Measurements from ENCODE around the gene CTBP2. TPM values are rescaled to one million over a fixed set of nuclear protein-coding genes. Genes with fewer than 3 reads are reported as not detected.
A peak's percentile ranks its signal among the peaks of the same experiment; 100 is the strongest.

The CTBP2 gene
- total RNA-seq, 1 donor = 120 TPM

DNA sequence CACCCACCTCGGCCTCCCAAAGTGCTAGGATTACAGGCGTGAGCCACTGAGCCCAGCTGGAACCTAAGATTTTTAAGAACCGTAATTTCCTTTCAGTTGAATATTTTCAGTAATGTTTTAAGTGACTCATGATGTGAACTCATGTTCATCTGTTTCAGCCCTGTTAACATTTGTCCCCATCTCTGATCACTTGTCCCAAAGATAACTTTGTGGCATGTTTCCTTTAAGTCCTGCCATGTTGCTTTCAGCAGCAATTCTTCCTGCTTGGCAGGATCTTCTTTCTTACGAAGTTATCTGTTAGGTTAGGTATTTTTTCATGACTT is 199.2 kb downstream of the CTBP2 start:
- no peak for DNase-seq (ENCODE audit: low read depth in 2 of 3, low spot score in 2 of 3)

GRCh38 chr10:124959564-124959963 is 200.8 kb downstream of the CTBP2 start:
- DNase-seq (ENCODE audit: low read depth in 2 of 3, low spot score in 2 of 3) = no peak

DNA sequence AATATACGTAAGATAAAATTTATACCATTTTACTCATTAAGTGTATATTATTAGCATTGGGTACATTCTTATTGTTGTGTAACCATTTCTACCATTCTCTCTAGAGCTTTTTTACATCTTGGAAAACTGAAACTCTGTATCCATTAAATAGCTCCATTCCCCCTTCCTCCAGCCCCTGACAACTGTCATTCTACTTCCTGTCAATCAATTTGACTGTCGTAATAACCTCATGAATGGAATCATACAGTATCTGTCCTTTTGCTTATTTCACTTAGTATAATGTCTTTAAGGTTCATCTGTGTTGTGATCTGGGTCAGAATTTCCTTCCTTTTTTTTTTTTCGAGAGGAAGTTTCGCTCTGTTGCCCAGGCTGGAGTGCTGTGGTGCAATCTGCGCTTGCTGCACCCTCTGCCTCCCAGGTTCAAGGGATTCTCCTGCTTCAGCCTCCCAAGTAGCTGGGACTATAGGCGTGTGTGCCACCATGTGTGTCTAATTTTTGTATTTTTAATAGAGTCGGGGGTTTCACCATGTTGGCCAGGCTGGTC is 202.9 kb downstream of the CTBP2 start:
- no peak for DNase-seq (ENCODE audit: low read depth in 2 of 3, low spot score in 2 of 3)

DNA sequence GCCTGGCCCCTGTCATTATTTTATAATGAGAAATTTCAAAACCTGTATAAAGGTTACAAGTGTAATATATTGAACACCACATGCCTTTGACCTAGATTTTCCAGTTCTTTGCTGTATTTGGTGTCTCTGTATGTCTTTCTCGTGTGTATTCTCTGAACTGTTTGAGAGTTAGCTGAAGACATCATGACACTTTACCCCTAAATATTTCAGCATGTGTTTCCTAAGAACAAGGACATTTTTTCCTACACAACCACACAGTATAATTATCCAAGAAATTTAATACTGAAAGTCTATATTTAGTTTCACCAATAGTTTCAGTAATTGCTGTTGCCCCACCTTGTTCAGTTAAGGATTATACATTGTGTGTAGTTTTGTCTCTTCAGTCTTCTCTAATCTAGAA is 203.6 kb downstream of the CTBP2 start:
- DNase-seq (ENCODE audit: low read depth in 2 of 3, low spot score in 2 of 3) = no peak

DNA sequence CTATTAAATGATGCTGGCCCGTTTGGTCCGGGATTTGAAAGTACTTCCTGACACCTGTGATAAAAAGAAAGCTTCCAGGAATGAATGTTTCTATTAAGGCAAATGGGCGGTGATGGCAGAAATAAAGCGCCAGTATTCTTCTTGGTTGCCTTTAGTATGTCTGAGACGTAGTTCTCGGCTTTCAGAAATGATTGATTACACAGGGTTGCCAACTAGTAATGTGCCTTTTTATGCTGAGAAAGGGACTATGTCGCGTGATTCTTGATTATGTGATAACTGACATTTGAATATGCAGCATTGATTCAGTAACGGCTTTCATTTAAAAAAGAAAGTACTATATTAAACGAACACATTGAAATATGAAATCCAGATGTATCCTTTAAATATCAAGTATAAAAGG is 204.5 kb downstream of the CTBP2 start:
- DNase-seq (ENCODE audit: low read depth in 2 of 3, low spot score in 2 of 3) = no peak

- no peak for DNase-seq (ENCODE audit: low read depth in 2 of 3, low spot score in 2 of 3)
These were observed 205.1 kb downstream of the CTBP2 start for GRCh38 chr10:124955243-124955642.

DNA sequence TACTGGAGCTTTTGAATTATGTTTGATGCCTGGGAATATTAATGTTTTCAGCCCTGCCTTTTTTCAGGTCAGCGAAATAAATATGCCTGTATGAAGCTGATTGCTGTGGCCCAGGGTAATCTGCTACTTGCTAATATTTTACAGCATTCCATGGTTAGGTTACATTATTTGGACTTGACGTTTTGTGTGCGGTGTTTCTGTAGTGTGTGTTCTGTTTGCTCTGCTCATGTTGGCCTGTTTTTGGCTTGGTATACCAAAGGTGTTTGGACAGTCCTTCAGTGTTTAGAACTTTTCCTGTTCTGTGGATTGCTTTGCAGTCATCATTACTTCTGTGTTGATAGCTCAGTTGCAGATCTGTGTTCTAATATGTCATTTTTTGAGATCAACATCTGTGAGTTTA is 206.9 kb downstream of the CTBP2 start:
- no peak for DNase-seq (ENCODE audit: low read depth in 2 of 3, low spot score in 2 of 3)

DNA sequence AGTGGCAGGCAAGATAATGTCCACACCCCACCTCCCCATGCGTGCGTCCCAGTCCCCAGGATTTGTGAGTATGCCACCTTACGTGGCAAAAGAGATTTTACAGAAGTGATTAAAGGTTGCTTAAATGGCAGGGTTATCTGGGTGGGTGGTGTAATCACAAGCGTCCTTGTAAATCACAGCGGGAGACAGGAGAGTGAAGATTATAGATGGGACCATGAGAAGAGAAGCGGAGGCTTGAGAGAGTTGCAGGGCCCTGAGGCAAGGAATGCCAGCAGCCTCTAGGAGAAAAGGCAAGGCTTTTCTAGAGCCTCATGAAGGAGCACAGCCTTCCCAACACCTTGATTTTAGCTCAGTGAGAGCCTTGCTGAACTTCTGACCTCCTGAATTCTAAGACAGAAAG is 208.2 kb downstream of the CTBP2 start:
- no peak for DNase-seq (ENCODE audit: low read depth in 2 of 3, low spot score in 2 of 3)

GRCh38 chr10:124949543-124949942 is 210.8 kb downstream of the CTBP2 start:
- DNase-seq (ENCODE audit: low read depth in 2 of 3, low spot score in 2 of 3) = no peak

- DNase-seq (ENCODE audit: low read depth in 2 of 3, low spot score in 2 of 3) = no peak
These were observed 213.4 kb downstream of the CTBP2 start for GRCh38 chr10:124946945-124947344.

GRCh38 chr10:124944982-124945381 is 215.4 kb downstream of the CTBP2 start:
- DNase-seq (ENCODE audit: low read depth in 2 of 3, low spot score in 2 of 3) = no peak

DNA sequence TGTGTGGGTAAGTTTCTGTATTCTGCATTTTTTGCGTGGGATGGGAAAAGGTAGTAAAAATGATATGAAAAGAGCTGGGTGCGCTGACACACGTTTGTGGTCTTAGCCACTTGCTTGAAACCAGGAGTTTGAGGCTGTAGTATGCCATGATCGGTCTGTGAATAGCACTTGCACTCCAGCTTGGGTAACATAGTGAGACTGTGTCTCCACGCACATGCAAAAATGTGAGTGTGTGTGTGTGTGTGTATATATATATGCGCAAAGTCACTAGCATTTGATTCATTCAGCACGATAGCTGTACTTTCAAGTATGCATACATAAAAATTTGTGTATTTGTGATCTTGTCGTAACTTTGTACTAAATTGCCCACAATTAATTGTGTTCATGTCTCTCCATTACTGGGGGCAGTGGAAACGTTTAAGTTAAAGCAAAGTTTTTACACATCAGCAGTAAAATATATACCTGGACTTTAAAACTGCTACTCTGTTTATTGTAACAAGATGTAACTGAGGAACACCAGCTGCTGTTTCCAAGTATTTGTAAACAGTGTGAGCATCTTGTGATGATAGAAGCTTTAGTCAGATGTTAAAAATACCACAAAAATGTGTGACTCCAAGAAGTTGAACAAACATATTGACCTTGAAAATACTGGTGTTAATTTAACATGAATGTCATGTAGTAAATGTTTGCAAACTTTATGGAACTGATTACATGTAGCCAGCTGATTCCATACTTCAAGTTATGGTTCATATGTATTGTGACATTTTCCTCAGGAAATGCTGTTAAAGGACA is 216.9 kb downstream of the CTBP2 start:
- DNase-seq (ENCODE audit: low read depth in 2 of 3, low spot score in 2 of 3) = no peak

DNA sequence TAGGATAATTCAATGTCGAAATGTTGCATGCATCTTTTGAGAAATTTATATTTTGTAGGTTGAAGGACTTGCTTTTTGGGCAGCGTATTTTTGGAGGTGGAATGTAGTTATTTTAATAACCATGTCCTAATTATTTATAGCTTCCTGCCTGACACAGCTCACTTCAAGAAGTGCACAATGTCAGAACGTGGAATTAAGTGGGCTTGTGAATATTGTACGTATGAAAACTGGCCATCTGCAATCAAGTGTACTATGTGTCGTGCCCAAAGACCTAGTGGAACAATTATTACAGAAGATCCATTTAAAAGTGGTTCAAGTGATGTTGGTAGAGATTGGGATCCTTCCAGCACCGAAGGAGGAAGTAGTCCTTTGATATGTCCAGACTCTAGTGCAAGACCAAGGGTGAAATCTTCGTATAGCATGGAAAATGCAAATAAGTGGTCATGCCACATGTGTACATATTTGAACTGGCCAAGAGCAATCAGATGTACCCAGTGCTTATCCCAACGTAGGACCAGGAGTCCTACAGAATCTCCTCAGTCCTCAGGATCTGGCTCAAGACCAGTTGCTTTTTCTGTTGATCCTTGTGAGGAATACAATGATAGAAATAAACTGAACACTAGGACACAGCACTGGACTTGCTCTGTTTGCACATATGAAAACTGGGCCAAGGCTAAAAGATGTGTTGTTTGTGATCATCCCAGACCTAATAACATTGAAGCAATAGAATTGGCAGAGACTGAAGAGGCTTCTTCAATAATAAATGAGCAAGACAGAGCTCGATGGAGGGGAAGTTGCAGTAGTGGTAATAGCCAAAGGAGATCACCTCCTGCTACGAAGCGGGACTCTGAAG is 217.8 kb downstream of the CTBP2 start:
- DNase-seq (ENCODE audit: low read depth in 2 of 3, low spot score in 2 of 3) = no peak

- DNase-seq (ENCODE audit: low read depth in 2 of 3, low spot score in 2 of 3) = no peak
These were observed 218.5 kb downstream of the CTBP2 start, which contains the start of gene ZRANB1 for GRCh38 chr10:124941823-124942222. TSS of gene ZRANB1 (plus strand) at chr10:124942123. CDS start at chr10:124942494, 371 bp downstream.

DNA sequence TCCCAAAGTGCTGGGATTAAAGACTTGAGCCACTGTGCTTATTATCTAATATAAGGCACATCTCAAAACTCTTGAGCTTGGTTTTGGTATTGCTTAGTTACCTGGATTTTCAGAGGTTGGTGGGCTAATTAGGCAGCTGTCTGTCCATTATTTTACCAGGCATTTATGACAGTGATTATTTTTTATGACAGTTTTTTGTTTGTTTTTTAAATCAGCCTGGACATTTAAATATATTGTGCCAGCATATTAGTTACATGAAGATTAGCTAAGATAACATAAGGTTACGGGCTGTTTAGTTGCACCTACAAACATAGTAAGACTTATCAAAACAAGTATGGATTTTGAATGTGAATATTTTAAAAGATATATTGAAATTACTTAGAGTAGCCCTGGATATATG is 221.1 kb downstream of the CTBP2 start:
- DNase-seq (ENCODE audit: low read depth in 2 of 3, low spot score in 2 of 3) = no peak

DNA sequence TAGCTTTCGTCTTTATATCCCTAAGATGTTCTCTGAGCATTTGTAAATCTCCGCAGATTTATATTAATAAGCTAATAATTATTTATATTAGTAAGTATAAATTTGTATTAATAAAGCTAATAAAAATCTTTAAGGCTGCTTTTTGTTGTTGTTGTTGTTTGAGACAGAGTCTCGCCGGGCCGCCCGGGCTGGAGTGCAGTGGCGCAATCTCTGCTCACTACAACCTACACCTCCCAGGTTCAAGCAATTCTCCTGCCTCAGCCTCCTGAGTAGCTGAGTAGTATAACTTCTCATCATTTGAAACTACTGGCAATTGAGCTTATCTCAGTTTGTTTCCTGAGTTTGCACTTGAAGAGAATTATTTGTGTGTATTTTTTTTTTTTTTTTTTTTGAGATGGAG is 223.6 kb downstream of the CTBP2 start:
- no peak for DNase-seq (ENCODE audit: low read depth in 2 of 3, low spot score in 2 of 3)

- peak in 1 of 3 donors; percentile 8 for DNase-seq (ENCODE audit: low read depth in 2 of 3, low spot score in 2 of 3)
These were observed 224.4 kb downstream of the CTBP2 start for GRCh38 chr10:124935946-124936345.

Small RNA genes lying within 50 kb of the gene (small RNA-seq; reads per million reads assigned to genes)
- gene MIR4296 (not detected), gene MRPS21P6 (not detected)

Other genes starting within 250 kb of the CTBP2 start
- gene ZRANB1, start 218.4 kb downstream of the CTBP2 start, total RNA-seq = 12.4 TPM